HPDE6-E6E7 (cell line): ENCODE results near the gene FOXN3.

Source experiments
- DNase-seq: peaks from one replicate; pipeline ENCODE4 v3.0.0; 2011; ENCODE audit warnings: missing footprints; ENCODE audit errors: extremely low spot score

Gene FOXN3

GRCh38 chr14:89332031-89332430, 85.0 kb downstream of the FOXN3 start:
- DNase-seq: no peak

GRCh38 chr14:89331398-89331797, 85.6 kb downstream of the FOXN3 start:
- no peak for DNase-seq

- DNase-seq: no peak
These were observed 86.6 kb downstream of the FOXN3 start for GRCh38 chr14:89330236-89331002.

GRCh38 chr14:89327771-89328212, 89.2 kb downstream of the FOXN3 start:
- no peak for DNase-seq

GRCh38 chr14:89325959-89326358, 91.1 kb downstream of the FOXN3 start:
- DNase-seq: no peak

GRCh38 chr14:89325299-89325883, 91.6 kb downstream of the FOXN3 start:
- DNase-seq: no peak

- no peak for DNase-seq
These were observed 92.3 kb downstream of the FOXN3 start for GRCh38 chr14:89324501-89325298.

GRCh38 chr14:89320381-89321000, 96.5 kb downstream of the FOXN3 start:
- no peak for DNase-seq

- no peak for DNase-seq
These were observed 97.3 kb downstream of the FOXN3 start for GRCh38 chr14:89319687-89320086.

- DNase-seq: no peak
These were observed 99.9 kb downstream of the FOXN3 start for GRCh38 chr14:89317051-89317691.

- no peak for DNase-seq
These were observed 101.3 kb downstream of the FOXN3 start for GRCh38 chr14:89315493-89316470.

- no peak for DNase-seq
These were observed 102.8 kb downstream of the FOXN3 start for GRCh38 chr14:89314274-89314673.

- DNase-seq: no peak
These were observed 104.1 kb downstream of the FOXN3 start for GRCh38 chr14:89312932-89313331.

- no peak for DNase-seq
These were observed 106.8 kb downstream of the FOXN3 start for GRCh38 chr14:89310211-89310610.

GRCh38 chr14:89309670-89310177, 107.3 kb downstream of the FOXN3 start:
- no peak for DNase-seq

- no peak for DNase-seq
These were observed 108.6 kb downstream of the FOXN3 start for GRCh38 chr14:89308232-89308959.

- DNase-seq: no peak
These were observed 109.6 kb downstream of the FOXN3 start for GRCh38 chr14:89307409-89307808.

GRCh38 chr14:89304972-89305703, 111.9 kb downstream of the FOXN3 start:
- no peak for DNase-seq

- no peak for DNase-seq
These were observed 112.5 kb downstream of the FOXN3 start for GRCh38 chr14:89304561-89304960.
